PFSK-1 (cell line): ENCODE data around the gene CRLF2.

Experiments used
- FOXP2 ChIP-seq: optimal IDR thresholded peaks from 2 replicates; pipeline ENCODE3; 2011; ENCODE audit warnings: borderline replicate concordance, control low read depth, inconsistent platforms; ENCODE audit not compliant: insufficient read depth; ENCODE audit errors: extremely low read length, extremely low read depth
- SIN3A ChIP-seq: IDR thresholded peaks from 2 replicates; pipeline ENCODE4 v1.6.1; 2012; ENCODE audit warnings: mild to moderate bottlenecking, low read length, moderate library complexity, borderline replicate concordance; ENCODE audit not compliant: insufficient read depth
- TAF1 ChIP-seq: IDR thresholded peaks from 2 replicates; pipeline ENCODE4 v1.6.1; 2012; ENCODE audit warnings: low read length, control low read depth, borderline replicate concordance; ENCODE audit not compliant: insufficient read depth
- TF ChIP-seq, protein P1 (sequence below), 2 experiments: IDR thresholded peaks; 2 replicates each; pipeline versions ENCODE4 v1.6.1 to v1.8.0; 2011 to 2012; ENCODE audit warnings: low read depth in 2 of 2, low read length in 2 of 2, control low read depth in 1 of 2, inconsistent platforms in 1 of 2, mild to moderate bottlenecking in 1 of 2, moderate library complexity in 1 of 2; ENCODE audit not compliant: insufficient read depth in 1 of 2

DNA sequence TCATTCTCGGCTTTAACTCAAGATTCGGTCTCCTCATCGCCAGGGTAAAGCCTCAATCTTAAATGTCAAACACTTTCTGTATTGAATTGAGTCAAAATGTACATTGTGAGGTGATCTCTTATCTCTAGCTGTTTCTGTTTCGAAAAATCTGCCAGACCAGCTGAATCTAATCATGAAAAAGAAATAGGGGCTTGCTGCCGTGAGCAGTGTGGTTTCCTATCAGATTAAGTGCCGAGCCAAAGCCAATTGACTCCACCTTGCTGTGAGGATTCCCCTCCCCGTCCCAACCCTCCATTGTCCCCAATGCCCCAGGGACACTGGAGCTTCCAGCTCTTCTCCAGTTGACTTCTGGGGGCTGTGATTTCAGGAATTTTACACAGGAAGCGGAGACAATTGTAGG is 12.5 kb upstream of the CRLF2 start:
- TF ChIP-seq TAF1, result no peak
- no peak for TF ChIP-seq SIN3A
- no peak for TF ChIP-seq FOXP2
- TF ChIP-seq, protein P1, sequence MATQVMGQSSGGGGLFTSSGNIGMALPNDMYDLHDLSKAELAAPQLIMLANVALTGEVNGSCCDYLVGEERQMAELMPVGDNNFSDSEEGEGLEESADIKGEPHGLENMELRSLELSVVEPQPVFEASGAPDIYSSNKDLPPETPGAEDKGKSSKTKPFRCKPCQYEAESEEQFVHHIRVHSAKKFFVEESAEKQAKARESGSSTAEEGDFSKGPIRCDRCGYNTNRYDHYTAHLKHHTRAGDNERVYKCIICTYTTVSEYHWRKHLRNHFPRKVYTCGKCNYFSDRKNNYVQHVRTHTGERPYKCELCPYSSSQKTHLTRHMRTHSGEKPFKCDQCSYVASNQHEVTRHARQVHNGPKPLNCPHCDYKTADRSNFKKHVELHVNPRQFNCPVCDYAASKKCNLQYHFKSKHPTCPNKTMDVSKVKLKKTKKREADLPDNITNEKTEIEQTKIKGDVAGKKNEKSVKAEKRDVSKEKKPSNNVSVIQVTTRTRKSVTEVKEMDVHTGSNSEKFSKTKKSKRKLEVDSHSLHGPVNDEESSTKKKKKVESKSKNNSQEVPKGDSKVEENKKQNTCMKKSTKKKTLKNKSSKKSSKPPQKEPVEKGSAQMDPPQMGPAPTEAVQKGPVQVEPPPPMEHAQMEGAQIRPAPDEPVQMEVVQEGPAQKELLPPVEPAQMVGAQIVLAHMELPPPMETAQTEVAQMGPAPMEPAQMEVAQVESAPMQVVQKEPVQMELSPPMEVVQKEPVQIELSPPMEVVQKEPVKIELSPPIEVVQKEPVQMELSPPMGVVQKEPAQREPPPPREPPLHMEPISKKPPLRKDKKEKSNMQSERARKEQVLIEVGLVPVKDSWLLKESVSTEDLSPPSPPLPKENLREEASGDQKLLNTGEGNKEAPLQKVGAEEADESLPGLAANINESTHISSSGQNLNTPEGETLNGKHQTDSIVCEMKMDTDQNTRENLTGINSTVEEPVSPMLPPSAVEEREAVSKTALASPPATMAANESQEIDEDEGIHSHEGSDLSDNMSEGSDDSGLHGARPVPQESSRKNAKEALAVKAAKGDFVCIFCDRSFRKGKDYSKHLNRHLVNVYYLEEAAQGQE (IDR thresholded peaks at IDR 0.05; ENCODE audit: insufficient read depth in 1 of 2, low read depth in 2 of 2, low read length in 2 of 2), result no peak
